GM12878 (cell line): ENCODE results near the gene MIR17HG. TPM values are rescaled to one million over a fixed set of nuclear protein-coding genes. Genes with fewer than 3 reads are reported as not detected.

ENCODE experiments used
- BHLHE40 ChIP-seq, 2 experiments: fragments of 450-650 bp in 1 of 2; IDR thresholded peaks; 2 replicates each; pipeline ENCODE4 v1.6.1; 2011 to 2017; ENCODE audit warnings: low read depth in 2 of 2, borderline replicate concordance in 1 of 2, improper control_type of control experiment in 1 of 2, low read length in 1 of 2, mild to moderate bottlenecking in 1 of 2
- BMI1 ChIP-seq: fragments of 450-650 bp; IDR thresholded peaks from 2 replicates; pipeline ENCODE4 v1.6.1; 2016; ENCODE audit warnings: mild to moderate bottlenecking, moderate library complexity, borderline replicate concordance
- HDAC6 ChIP-seq: fragments of 200-600 bp; sonication (generic); IDR thresholded peaks from one replicate; pipeline ENCODE4 v1.8.0; 2017; ENCODE audit warnings: antibody characterized with exemption; ENCODE audit not compliant: unreplicated experiment
- HSF1 ChIP-seq: fragments of 150-350 bp; IDR thresholded peaks from 2 replicates; pipeline ENCODE4 v1.6.1; 2014; ENCODE audit warnings: mild to moderate bottlenecking, low read depth, low read length
- IKZF2 ChIP-seq, 2 experiments: fragments of 450-650 bp; IDR thresholded peaks; 2 replicates each; pipeline ENCODE4 v1.6.1; 2017; ENCODE audit warnings: mild to moderate bottlenecking in 2 of 2, moderate library complexity in 2 of 2
- IRF5 ChIP-seq: fragments of 450-650 bp; IDR thresholded peaks from 2 replicates; pipeline ENCODE4 v1.6.1; 2017; ENCODE audit warnings: borderline replicate concordance
- KLF5 ChIP-seq: fragments of 450-650 bp; IDR thresholded peaks from 2 replicates; pipeline ENCODE4 v1.6.1; 2014; ENCODE audit warnings: mild to moderate bottlenecking; ENCODE audit not compliant: partially characterized antibody
- NBN ChIP-seq: fragments of 450-650 bp; IDR thresholded peaks from 2 replicates; pipeline ENCODE4 v1.6.1; 2016
- POU2F2 ChIP-seq: IDR thresholded peaks from 3 replicates; pipeline ENCODE4 v1.6.1; 2011; ENCODE audit warnings: low read depth, mild to moderate bottlenecking, low read length, borderline replicate concordance
- RB1 ChIP-seq: fragments of 450-650 bp; formaldehyde crosslinking; IDR thresholded peaks from 2 replicates; pipeline ENCODE4 v1.6.1; 2017; ENCODE audit warnings: mild to moderate bottlenecking, borderline replicate concordance
- RUNX3 ChIP-seq: IDR thresholded peaks from 2 replicates; pipeline ENCODE4 v1.6.1; 2012; ENCODE audit warnings: low read length, inconsistent platforms
- SRF ChIP-seq, 2 experiments: IDR thresholded peaks; 2 replicates each; pipeline ENCODE4 v1.6.1; 2011; ENCODE audit warnings: low read depth in 2 of 2, low read length in 2 of 2, mild to moderate bottlenecking in 1 of 2, moderate library complexity in 1 of 2
- ZNF217 ChIP-seq: fragments of 450-650 bp; IDR thresholded peaks from 2 replicates; pipeline ENCODE4 v1.6.1; 2017; ENCODE audit warnings: antibody characterized with exemption, mild to moderate bottlenecking
- ZNF592 ChIP-seq: fragments of 450-650 bp; IDR thresholded peaks from 2 replicates; pipeline ENCODE4 v1.6.1; 2017; ENCODE audit warnings: mild to moderate bottlenecking, moderate library complexity
- ZZZ3 ChIP-seq: IDR thresholded peaks from 2 replicates; pipeline ENCODE4 v1.6.1; 2011; ENCODE audit warnings: low read depth; ENCODE audit not compliant: control insufficient read depth, insufficient read length
- polyA plus RNA-seq, 11 experiments: library from polyadenylated mRNA; depleted of rRNA in 4 of 11; unstranded in 6 of 11; stranded (reverse) in 5 of 11; fragments of >200 nt; fragmentation: Nextera tagmentation in 4 of 11; fragmentation: Illumina TruSeq in 1 of 11; extraction: Ambion mirVana in 4 of 11; extraction: Trizol in 1 of 11; gene quantifications; 1 replicate in 1 of 11; 2 replicates in 10 of 11; pipeline versions ENCODE4 v1.2.1 to v1.2.3, GENCODE V29; 2011 to 2016; ENCODE audit warnings: inconsistent platforms in 2 of 11, missing spikeins in 2 of 11, low read depth in 1 of 11
- total RNA-seq, 4 experiments: library from RNA; depleted of rRNA in 3 of 4; stranded (reverse); fragments of >200 nt in 3 of 4; fragmentation: Illumina TruSeq in 1 of 4; extraction: Trizol in 1 of 4; gene quantifications; 2 replicates each; pipeline versions ENCODE4 v1.2.1 to v1.2.3, GENCODE V29; 2013 to 2021
- TF ChIP-seq, protein P1 (sequence below): fragments of 450-650 bp; IDR thresholded peaks from 2 replicates; pipeline ENCODE4 v1.6.1; 2017; ENCODE audit warnings: mild to moderate bottlenecking, moderate library complexity
- TF ChIP-seq, protein P2 (sequence below): IDR thresholded peaks from 2 replicates; pipeline ENCODE4 v1.6.1; 2011; ENCODE audit warnings: mild to moderate bottlenecking, low read depth, low read length, moderate library complexity; ENCODE audit not compliant: insufficient replicate concordance

MIR17HG gene
- total and polyA plus RNA-seq, 10 of the 15 experiments (the other 5 are each of a cell fraction or from before 2014, with no cell fraction given) = 4.4 to 37.7 (median 15.1) TPM

GRCh38 chr13:91348906-91349435, 1.5 kb downstream of the MIR17HG start (continued):
- TF ChIP-seq RB1 (peak; percentile 59; the same call in 1 of the 2 replicates), IKZF2 (IDR thresholded peaks at IDR 0.05) (peak; percentile 30 to 35; a peak in 1 of 4 replicates), BMI1 (no peak), HSF1 (no peak), ZNF592 (0 out of 2 replicates have a peak, but pooled peaks have one; percentile 14), ZZZ3 (no peak), IRF5 (no peak), KLF5 (no peak), NBN (peak; percentile 78; the same call in 1 of the 2 replicates), HDAC6 (no peak), SRF (IDR thresholded peaks at IDR 0.05; ENCODE audit: low read depth in 2 of 2, low read length in 2 of 2) (0 out of 4 replicates have a peak, but pooled peaks of 1 of the 2 experiments have one; percentile 18), ZNF217 (no peak), BHLHE40 (IDR thresholded peaks at IDR 0.05; ENCODE audit: borderline replicate concordance in 1 of 2, low read depth in 2 of 2, low read length in 1 of 2) (peak; percentile 48 to 81; a peak in 2 of 4 replicates), POU2F2 (no peak; the same call in 2 of the 3 replicates), RUNX3 (peak; percentile 27; the same call in 1 of the 2 replicates)
- TF ChIP-seq, protein P1, sequence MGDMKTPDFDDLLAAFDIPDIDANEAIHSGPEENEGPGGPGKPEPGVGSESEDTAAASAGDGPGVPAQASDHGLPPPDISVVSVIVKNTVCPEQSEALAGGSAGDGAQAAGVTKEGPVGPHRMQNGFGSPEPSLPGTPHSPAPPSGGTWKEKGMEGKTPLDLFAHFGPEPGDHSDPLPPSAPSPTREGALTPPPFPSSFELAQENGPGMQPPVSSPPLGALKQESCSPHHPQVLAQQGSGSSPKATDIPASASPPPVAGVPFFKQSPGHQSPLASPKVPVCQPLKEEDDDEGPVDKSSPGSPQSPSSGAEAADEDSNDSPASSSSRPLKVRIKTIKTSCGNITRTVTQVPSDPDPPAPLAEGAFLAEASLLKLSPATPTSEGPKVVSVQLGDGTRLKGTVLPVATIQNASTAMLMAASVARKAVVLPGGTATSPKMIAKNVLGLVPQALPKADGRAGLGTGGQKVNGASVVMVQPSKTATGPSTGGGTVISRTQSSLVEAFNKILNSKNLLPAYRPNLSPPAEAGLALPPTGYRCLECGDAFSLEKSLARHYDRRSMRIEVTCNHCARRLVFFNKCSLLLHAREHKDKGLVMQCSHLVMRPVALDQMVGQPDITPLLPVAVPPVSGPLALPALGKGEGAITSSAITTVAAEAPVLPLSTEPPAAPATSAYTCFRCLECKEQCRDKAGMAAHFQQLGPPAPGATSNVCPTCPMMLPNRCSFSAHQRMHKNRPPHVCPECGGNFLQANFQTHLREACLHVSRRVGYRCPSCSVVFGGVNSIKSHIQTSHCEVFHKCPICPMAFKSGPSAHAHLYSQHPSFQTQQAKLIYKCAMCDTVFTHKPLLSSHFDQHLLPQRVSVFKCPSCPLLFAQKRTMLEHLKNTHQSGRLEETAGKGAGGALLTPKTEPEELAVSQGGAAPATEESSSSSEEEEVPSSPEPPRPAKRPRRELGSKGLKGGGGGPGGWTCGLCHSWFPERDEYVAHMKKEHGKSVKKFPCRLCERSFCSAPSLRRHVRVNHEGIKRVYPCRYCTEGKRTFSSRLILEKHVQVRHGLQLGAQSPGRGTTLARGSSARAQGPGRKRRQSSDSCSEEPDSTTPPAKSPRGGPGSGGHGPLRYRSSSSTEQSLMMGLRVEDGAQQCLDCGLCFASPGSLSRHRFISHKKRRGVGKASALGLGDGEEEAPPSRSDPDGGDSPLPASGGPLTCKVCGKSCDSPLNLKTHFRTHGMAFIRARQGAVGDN = no peak
- TF ChIP-seq, protein P2, sequence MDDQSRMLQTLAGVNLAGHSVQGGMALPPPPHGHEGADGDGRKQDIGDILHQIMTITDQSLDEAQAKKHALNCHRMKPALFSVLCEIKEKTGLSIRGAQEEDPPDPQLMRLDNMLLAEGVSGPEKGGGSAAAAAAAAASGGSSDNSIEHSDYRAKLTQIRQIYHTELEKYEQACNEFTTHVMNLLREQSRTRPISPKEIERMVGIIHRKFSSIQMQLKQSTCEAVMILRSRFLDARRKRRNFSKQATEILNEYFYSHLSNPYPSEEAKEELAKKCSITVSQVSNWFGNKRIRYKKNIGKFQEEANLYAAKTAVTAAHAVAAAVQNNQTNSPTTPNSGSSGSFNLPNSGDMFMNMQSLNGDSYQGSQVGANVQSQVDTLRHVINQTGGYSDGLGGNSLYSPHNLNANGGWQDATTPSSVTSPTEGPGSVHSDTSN = no peak
